Activated T-cell treated with anti-CD3 and anti-CD28 coated beads for 4 hours (primary cell): ENCODE measurements around the gene DNAJA1.
A peak's percentile ranks its signal among the peaks of the same experiment; 100 is the strongest.
"Not testable (repeated sequence)": the region's sequence is repeated elsewhere in the genome, so short reads cannot be mapped to it uniquely, and the experiment has no call there.

Experiments
- DNase-seq: peaks from one replicate; pipeline ENCODE4 v3.0.0-alpha.2; 2020

DNAJA1 gene

GRCh38 chr9:33082538-33083326, 57.7 kb downstream of the DNAJA1 start:
- DNase-seq: peak; percentile 12

DNA sequence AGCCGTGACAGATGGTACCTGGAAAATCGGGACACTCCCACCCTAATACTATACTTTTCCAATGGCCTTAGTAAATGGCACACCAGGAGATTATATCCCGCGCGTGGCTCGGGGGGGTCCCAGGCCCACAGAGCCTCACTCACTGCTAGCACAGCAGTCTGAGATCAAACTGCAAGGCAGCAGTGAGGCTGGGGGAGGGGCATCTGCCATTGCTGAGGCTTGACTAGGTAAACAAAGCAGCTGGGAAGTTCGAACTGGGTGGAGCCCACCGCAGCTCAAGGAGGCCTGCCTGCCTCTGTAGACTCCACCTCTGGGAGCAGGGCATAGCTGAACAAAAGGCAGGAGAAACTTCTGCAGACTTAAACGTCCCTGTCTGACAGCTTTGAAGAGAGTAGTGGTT, 60.6 kb downstream of the DNAJA1 start:
- DNase-seq: not testable (repeated sequence)
